T-helper 2 cell treated with Interferon-gamma antibody and Interleukin-4, amounts not matched to agents 5 μg/mL and 100 μg/mL, for 36 hours (primary cell): ENCODE results near the gene TDRD3.

ENCODE experiments used
- DNase-seq: peaks from one replicate; pipeline ENCODE4 v3.0.0; 2021; ENCODE audit warnings: low spot score
- H3K27ac Mint-ChIP-seq: one replicate; pipeline ENCODE4 v1.8.0; 2021; ENCODE audit warnings: mild to moderate bottlenecking, mixed read lengths
- H3K27me3 Mint-ChIP-seq: one replicate; pipeline ENCODE4 v1.8.0; 2021; ENCODE audit warnings: low read depth, mixed read lengths
- H3K36me3 Mint-ChIP-seq: one replicate; pipeline ENCODE4 v1.8.0; 2021; ENCODE audit warnings: low read depth, mixed read lengths
- H3K4me1 Mint-ChIP-seq: one replicate; pipeline ENCODE4 v1.8.0; 2021; ENCODE audit warnings: low read depth, mixed read lengths
- H3K4me3 Mint-ChIP-seq: one replicate; pipeline ENCODE4 v1.8.0; 2022; ENCODE audit warnings: mild to moderate bottlenecking, moderate library complexity, mixed read lengths
- H3K9me3 Mint-ChIP-seq: one replicate; pipeline ENCODE4 v1.8.0; 2021; ENCODE audit warnings: mixed read lengths

Gene TDRD3

GRCh38 chr13:60584976-60585375 lies 188.0 kb downstream of the TDRD3 start:
- Mint-ChIP-seq H3K9me3 (peaks cover 15% of the 10 kb centered on the region), H3K27me3 (no peaks in the 10 kb centered on the region), H3K27ac (no peak overlapping the region), H3K4me3 (no peak overlapping the region), H3K36me3 (no peaks in the 10 kb centered on the region), H3K4me1 (no peaks in the 10 kb centered on the region)
- DNase-seq: no peak

GRCh38 chr13:60590800-60591747 lies 194.1 kb downstream of the TDRD3 start:
- Mint-ChIP-seq H3K27ac (no peak overlapping the region), H3K9me3 (no peaks in the 10 kb centered on the region), H3K4me1 (no peaks in the 10 kb centered on the region), H3K36me3 (no peaks in the 10 kb centered on the region), H3K4me3 (no peak overlapping the region), H3K27me3 (no peaks in the 10 kb centered on the region)
- DNase-seq: no peak

- no peaks in the 10 kb centered on the region for H3K9me3 Mint-ChIP-seq
- H3K4me3 Mint-ChIP-seq: no peak overlapping the region
- no peak for DNase-seq
- H3K4me1 Mint-ChIP-seq: peaks cover 4% of the 10 kb centered on the region
- no peak overlapping the region for H3K27ac Mint-ChIP-seq
- no peaks in the 10 kb centered on the region for H3K27me3 Mint-ChIP-seq
- no peaks in the 10 kb centered on the region for H3K36me3 Mint-ChIP-seq
Observed at GRCh38 chr13:60603049-60603448, 206.0 kb downstream of the TDRD3 start.

GRCh38 chr13:60604058-60604457 lies 207.0 kb downstream of the TDRD3 start:
- Mint-ChIP-seq H3K36me3 (no peaks in the 10 kb centered on the region), H3K27ac (no peak overlapping the region), H3K4me3 (no peak overlapping the region), H3K4me1 (peaks cover 4% of the 10 kb centered on the region), H3K9me3 (no peaks in the 10 kb centered on the region), H3K27me3 (peaks cover 2% of the 10 kb centered on the region)
- no peak for DNase-seq

GRCh38 chr13:60608954-60609353 lies 211.9 kb downstream of the TDRD3 start:
- H3K9me3 Mint-ChIP-seq: no peaks in the 10 kb centered on the region
- peaks cover 2% of the 10 kb centered on the region for H3K27me3 Mint-ChIP-seq
- no peaks in the 10 kb centered on the region for H3K36me3 Mint-ChIP-seq
- DNase-seq: no peak
- H3K27ac Mint-ChIP-seq: no peak overlapping the region
- H3K4me3 Mint-ChIP-seq: no peak overlapping the region
- H3K4me1 Mint-ChIP-seq: peaks cover 4% of the 10 kb centered on the region

GRCh38 chr13:60611523-60611922 lies 214.5 kb downstream of the TDRD3 start:
- Mint-ChIP-seq H3K4me3 (no peak overlapping the region), H3K9me3 (no peaks in the 10 kb centered on the region), H3K36me3 (no peaks in the 10 kb centered on the region), H3K27ac (no peak overlapping the region), H3K27me3 (peaks cover 2% of the 10 kb centered on the region), H3K4me1 (no peaks in the 10 kb centered on the region)
- no peak for DNase-seq

- H3K9me3 Mint-ChIP-seq: no peaks in the 10 kb centered on the region
- no peaks in the 10 kb centered on the region for H3K4me1 Mint-ChIP-seq
- H3K36me3 Mint-ChIP-seq: no peaks in the 10 kb centered on the region
- no peak overlapping the region for H3K4me3 Mint-ChIP-seq
- H3K27ac Mint-ChIP-seq: no peak overlapping the region
- DNase-seq: no peak
- H3K27me3 Mint-ChIP-seq: peaks cover 2% of the 10 kb centered on the region
Observed at GRCh38 chr13:60612593-60612992, 215.6 kb downstream of the TDRD3 start.

GRCh38 chr13:60613080-60613479 lies 216.1 kb downstream of the TDRD3 start:
- Mint-ChIP-seq H3K4me1 (no peaks in the 10 kb centered on the region), H3K9me3 (no peaks in the 10 kb centered on the region), H3K4me3 (no peak overlapping the region), H3K27ac (no peak overlapping the region), H3K36me3 (no peaks in the 10 kb centered on the region), H3K27me3 (peaks cover 2% of the 10 kb centered on the region)
- no peak for DNase-seq

- no peaks in the 10 kb centered on the region for H3K27me3 Mint-ChIP-seq
- no peak overlapping the region for H3K4me3 Mint-ChIP-seq
- no peak for DNase-seq
- H3K27ac Mint-ChIP-seq: no peak overlapping the region
- H3K4me1 Mint-ChIP-seq: no peaks in the 10 kb centered on the region
- H3K9me3 Mint-ChIP-seq: no peaks in the 10 kb centered on the region
- H3K36me3 Mint-ChIP-seq: no peaks in the 10 kb centered on the region
Observed at GRCh38 chr13:60617991-60618733, 221.1 kb downstream of the TDRD3 start.

GRCh38 chr13:60619461-60619860 lies 222.4 kb downstream of the TDRD3 start:
- no peaks in the 10 kb centered on the region for H3K9me3 Mint-ChIP-seq
- H3K27me3 Mint-ChIP-seq: no peaks in the 10 kb centered on the region
- H3K27ac Mint-ChIP-seq: no peak overlapping the region
- H3K4me1 Mint-ChIP-seq: no peaks in the 10 kb centered on the region
- no peak overlapping the region for H3K4me3 Mint-ChIP-seq
- no peaks in the 10 kb centered on the region for H3K36me3 Mint-ChIP-seq
- no peak for DNase-seq

- Mint-ChIP-seq H3K27ac (no peak overlapping the region), H3K36me3 (no peaks in the 10 kb centered on the region), H3K4me3 (no peak overlapping the region), H3K4me1 (no peaks in the 10 kb centered on the region), H3K27me3 (no peaks in the 10 kb centered on the region), H3K9me3 (no peaks in the 10 kb centered on the region)
- no peak for DNase-seq
Observed at GRCh38 chr13:60620611-60621395, 223.8 kb downstream of the TDRD3 start.

- Mint-ChIP-seq H3K27me3 (no peaks in the 10 kb centered on the region), H3K27ac (no peak overlapping the region), H3K4me1 (no peaks in the 10 kb centered on the region), H3K9me3 (no peaks in the 10 kb centered on the region), H3K36me3 (no peaks in the 10 kb centered on the region), H3K4me3 (no peak overlapping the region)
- DNase-seq: no peak
Observed at GRCh38 chr13:60623151-60623550, 226.1 kb downstream of the TDRD3 start.
